GM21447 (cell line): Measurements from ENCODE around the gene PIGU.

Experiments used
- ATAC-seq: cut with Tn5 transposase; IDR thresholded peaks from one replicate; pipeline ENCODE4 v1.9.1; 2021; ENCODE audit not compliant: unreplicated experiment

PIGU gene

GRCh38 chr20:34579979-34580940 is 96.6 kb downstream of the PIGU start:
- ATAC-seq, result no peak

- no peak for ATAC-seq
Measured at GRCh38 chr20:34579191-34579978, 97.5 kb downstream of the PIGU start.

- ATAC-seq, result no peak
Measured at GRCh38 chr20:34578521-34578920, 98.4 kb downstream of the PIGU start.

- ATAC-seq, result no peak
Measured at GRCh38 chr20:34578025-34578424, 98.9 kb downstream of the PIGU start.

- ATAC-seq, result no peak
Measured at GRCh38 chr20:34577061-34577460, 99.8 kb downstream of the PIGU start.

GRCh38 chr20:34575756-34576155 is 101.1 kb downstream of the PIGU start:
- ATAC-seq, result no peak

GRCh38 chr20:34575271-34575670 is 101.6 kb downstream of the PIGU start:
- ATAC-seq, result no peak

GRCh38 chr20:34574861-34575260 is 102.0 kb downstream of the PIGU start:
- ATAC-seq, result no peak

- no peak for ATAC-seq
Measured at GRCh38 chr20:34574426-34574825, 102.5 kb downstream of the PIGU start.

GRCh38 chr20:34573541-34574300 is 103.2 kb downstream of the PIGU start:
- no peak for ATAC-seq

- no peak for ATAC-seq
Measured at GRCh38 chr20:34571753-34572152, 105.1 kb downstream of the PIGU start.

- no peak for ATAC-seq
Measured at GRCh38 chr20:34570859-34571306, 106.0 kb downstream of the PIGU start.

- ATAC-seq, result no peak
Measured at GRCh38 chr20:34569598-34569997, 107.3 kb downstream of the PIGU start.

GRCh38 chr20:34567892-34568865 is 108.7 kb downstream of the PIGU start:
- ATAC-seq, result no peak

- ATAC-seq, result no peak
Measured at GRCh38 chr20:34566978-34567891, 109.7 kb downstream of the PIGU start.

- no peak for ATAC-seq
Measured at GRCh38 chr20:34564833-34565232, 112.1 kb downstream of the PIGU start.

- ATAC-seq, result no peak
Measured at GRCh38 chr20:34562641-34563040, 114.3 kb downstream of the PIGU start.

GRCh38 chr20:34561661-34562060 is 115.2 kb downstream of the PIGU start:
- no peak for ATAC-seq

- ATAC-seq, result no peak
Measured at GRCh38 chr20:34560614-34561013, 116.3 kb downstream of the PIGU start.
